Measurements from ENCODE around the gene KRT78. TPM values are rescaled to one million over a fixed set of nuclear protein-coding genes. Genes with fewer than 3 reads are reported as not detected.
A peak's percentile ranks its signal among the peaks of the same experiment; 100 is the strongest.

Gene KRT78
- polyA plus RNA-seq, 4 donors = 0.30 to 1.8 (median 0.54) TPM; not detected in 1

DNA sequence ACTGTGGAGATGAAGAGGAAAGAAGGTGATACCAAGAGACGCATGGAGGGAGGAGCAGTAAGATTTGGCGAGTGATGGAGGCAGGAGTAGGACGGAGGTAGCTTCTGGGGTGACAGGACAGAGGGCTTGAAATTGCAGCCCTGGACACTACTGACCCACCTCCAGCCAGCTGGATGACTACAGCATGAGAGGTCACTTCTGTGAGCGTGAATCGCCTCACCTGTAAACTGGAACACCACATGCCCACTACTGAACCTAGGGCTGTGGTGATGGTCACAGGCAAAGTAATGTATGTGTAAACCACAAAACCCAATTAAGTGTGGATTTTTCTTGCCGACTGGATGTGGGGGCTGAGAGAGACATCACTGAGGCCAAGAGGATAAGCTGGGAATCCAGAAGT lies 28.3 kb downstream of the KRT78 start:
- peaks cover 0 to 1% (median 0%) of the 10 kb centered on the region in 3 donors for H3K27me3 ChIP-seq (ENCODE audit: control insufficient read depth in 3 of 3, insufficient read depth in 3 of 3, low read length in 3 of 3)
- no peak overlapping the region for H3K27ac ChIP-seq (ENCODE audit: low read depth in 1 of 3, low read length in 2 of 3)
- 89 to 92% (median 91%) methylated on average over 6 of the region's 6 CpGs for WGBS, 3 donors
- peaks cover 0 to 11% (median 0%) of the 10 kb centered on the region in 3 donors for H3K4me1 ChIP-seq (ENCODE audit: control insufficient read depth in 3 of 3, insufficient read depth in 2 of 3, low read depth in 1 of 3, low read length in 2 of 3)
- no peak for FAIRE-seq
- H3K36me3 ChIP-seq (ENCODE audit: control insufficient read depth in 3 of 3, insufficient read depth in 2 of 3, low read depth in 1 of 3, low read length in 3 of 3) = no peaks in the 10 kb centered on the region
- H3K4me3 ChIP-seq (ENCODE audit: low read depth in 1 of 3, low read length in 3 of 3) = no peak overlapping the region
- no peaks in the 10 kb centered on the region for H3K9me3 ChIP-seq (ENCODE audit: control insufficient read depth in 2 of 2, insufficient read depth in 1 of 2, low read depth in 1 of 2, low read length in 1 of 2)
- DNase-seq = no peak

DNA sequence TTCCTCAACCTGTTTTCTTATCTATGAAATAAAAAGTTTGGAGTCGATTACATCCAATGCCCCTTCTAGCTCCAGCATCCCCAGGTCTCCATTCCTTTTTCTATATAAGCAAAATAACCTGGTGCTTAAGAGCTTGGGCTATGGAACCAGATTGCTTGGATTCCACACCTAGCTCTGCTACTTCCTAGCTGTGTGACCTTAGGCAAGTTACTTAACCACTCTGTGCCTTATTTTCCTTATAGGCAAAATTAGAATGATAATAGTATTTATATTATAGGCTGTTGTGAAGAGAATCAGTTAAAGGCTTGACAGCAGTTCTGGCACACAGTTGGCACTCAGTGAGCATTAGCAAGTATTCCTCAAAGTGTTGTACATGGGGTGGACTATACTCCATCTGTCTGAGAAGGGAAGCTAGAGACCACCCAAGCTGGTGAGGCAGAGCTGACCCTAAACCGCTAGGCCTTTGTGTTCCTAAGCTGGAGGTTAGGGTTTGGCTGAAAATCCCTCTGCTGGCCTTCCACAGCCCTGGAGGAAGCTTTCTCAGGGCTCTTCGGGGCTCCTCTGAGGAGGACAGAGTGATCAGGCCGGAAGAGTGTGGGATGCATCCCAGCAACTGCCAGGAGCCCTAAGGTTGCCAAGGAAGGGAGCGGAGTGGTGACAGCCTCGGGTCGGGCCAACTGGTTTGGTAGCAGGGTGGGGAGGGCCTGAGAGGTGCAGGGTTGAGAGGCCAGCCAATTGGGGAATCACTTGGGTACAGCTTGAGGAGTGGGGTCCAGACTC lies 28.9 kb downstream of the KRT78 start:
- H3K27ac ChIP-seq (ENCODE audit: low read depth in 1 of 3, low read length in 2 of 3) = no peak overlapping the region
- H3K36me3 ChIP-seq (ENCODE audit: control insufficient read depth in 3 of 3, insufficient read depth in 2 of 3, low read depth in 1 of 3, low read length in 3 of 3) = no peaks in the 10 kb centered on the region
- FAIRE-seq (no peak), DNase-seq (no peak)
- H3K4me3 ChIP-seq (ENCODE audit: low read depth in 1 of 3, low read length in 3 of 3) = no peak overlapping the region
- H3K9me3 ChIP-seq (ENCODE audit: control insufficient read depth in 2 of 2, insufficient read depth in 1 of 2, low read depth in 1 of 2, low read length in 1 of 2) = no peaks in the 10 kb centered on the region
- WGBS, 3 donors = 83 to 85% (median 83%) methylated on average over 7 of the region's 7 CpGs
- peaks cover 0 to 11% (median 0%) of the 10 kb centered on the region in 3 donors for H3K4me1 ChIP-seq (ENCODE audit: control insufficient read depth in 3 of 3, insufficient read depth in 2 of 3, low read depth in 1 of 3, low read length in 2 of 3)
- H3K27me3 ChIP-seq (ENCODE audit: control insufficient read depth in 3 of 3, insufficient read depth in 3 of 3, low read length in 3 of 3) = peaks cover 0 to 1% (median 0%) of the 10 kb centered on the region in 3 donors

DNA sequence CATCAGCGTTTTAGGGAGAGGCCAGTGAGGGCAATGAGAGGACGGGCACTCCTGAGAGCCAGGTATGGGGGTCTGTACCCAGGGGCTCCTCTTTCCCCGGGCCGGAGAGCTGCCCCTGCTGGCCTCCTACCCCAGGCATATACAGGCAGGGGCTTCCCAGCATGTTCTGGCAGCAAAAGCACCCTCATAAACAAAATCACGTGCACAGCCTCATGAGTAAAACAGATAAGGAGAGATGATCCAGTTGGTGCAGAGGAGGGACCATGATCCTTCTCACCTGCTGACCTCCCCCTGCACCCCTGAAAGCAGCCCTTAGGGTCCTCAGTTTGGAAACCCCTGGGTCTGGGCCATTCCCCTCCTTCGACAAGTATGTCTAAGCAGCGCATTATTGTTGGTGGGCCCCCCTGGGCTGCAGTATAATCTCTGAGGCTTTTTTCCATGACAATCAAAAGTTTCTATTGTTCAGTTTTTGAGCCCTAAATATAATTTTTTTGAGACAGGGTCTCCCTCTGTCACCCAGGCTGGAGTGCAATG lies 29.8 kb downstream of the KRT78 start:
- Histone ChIP-seq H3K9me3 (ENCODE audit: control insufficient read depth in 2 of 2, insufficient read depth in 1 of 2, low read depth in 1 of 2, low read length in 1 of 2) (no peaks in the 10 kb centered on the region), H3K4me3 (ENCODE audit: low read depth in 1 of 3, low read length in 3 of 3) (no peak overlapping the region), H3K4me1 (ENCODE audit: control insufficient read depth in 3 of 3, insufficient read depth in 2 of 3, low read depth in 1 of 3, low read length in 2 of 3) (peaks cover 0 to 11% (median 0%) of the 10 kb centered on the region in 3 donors), H3K36me3 (ENCODE audit: control insufficient read depth in 3 of 3, insufficient read depth in 2 of 3, low read depth in 1 of 3, low read length in 3 of 3) (no peaks in the 10 kb centered on the region), H3K27ac (ENCODE audit: low read depth in 1 of 3, low read length in 2 of 3) (no peak overlapping the region), H3K27me3 (ENCODE audit: control insufficient read depth in 3 of 3, insufficient read depth in 3 of 3, low read length in 3 of 3) (peaks cover 0 to 1% (median 0%) of the 10 kb centered on the region in 3 donors)
- DNase-seq = peak in 1 of 2 donors; percentile 64
- FAIRE-seq = no peak
- 26 to 47% (median 28%) methylated on average over 7 of the region's 7 CpGs for WGBS, 3 donors

DNA sequence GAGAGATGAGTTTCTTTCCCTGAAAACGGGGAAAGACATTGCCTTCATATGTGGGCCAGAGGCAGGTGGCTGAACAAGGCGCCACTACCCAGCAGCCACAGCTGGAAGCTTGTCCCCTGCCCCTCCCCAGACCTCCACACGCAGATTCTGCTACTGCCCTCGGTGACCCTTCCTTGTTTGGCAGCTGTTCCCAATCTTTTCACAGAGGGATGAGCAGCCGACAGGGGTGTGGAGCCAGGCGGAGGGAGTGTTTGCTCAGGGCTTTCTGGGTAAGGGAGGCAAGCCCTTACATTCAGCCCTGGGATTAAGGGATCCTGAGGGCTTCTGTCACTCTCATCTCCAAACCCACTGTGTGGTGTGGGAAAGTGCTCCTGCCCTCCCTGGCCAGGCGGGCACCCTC lies 30.4 kb downstream of the KRT78 start:
- Histone ChIP-seq H3K36me3 (ENCODE audit: control insufficient read depth in 3 of 3, insufficient read depth in 2 of 3, low read depth in 1 of 3, low read length in 3 of 3) (no peaks in the 10 kb centered on the region), H3K27ac (ENCODE audit: low read depth in 1 of 3, low read length in 2 of 3) (no peak overlapping the region), H3K9me3 (ENCODE audit: control insufficient read depth in 2 of 2, insufficient read depth in 1 of 2, low read depth in 1 of 2, low read length in 1 of 2) (no peaks in the 10 kb centered on the region), H3K4me1 (ENCODE audit: control insufficient read depth in 3 of 3, insufficient read depth in 2 of 3, low read depth in 1 of 3, low read length in 2 of 3) (peaks cover 0 to 11% (median 0%) of the 10 kb centered on the region in 3 donors), H3K27me3 (ENCODE audit: control insufficient read depth in 3 of 3, insufficient read depth in 3 of 3, low read length in 3 of 3) (peaks cover 0 to 1% (median 0%) of the 10 kb centered on the region in 3 donors), H3K4me3 (ENCODE audit: low read depth in 1 of 3, low read length in 3 of 3) (no peak overlapping the region)
- FAIRE-seq (no peak), DNase-seq (peak in 1 of 2 donors; percentile 21)
- WGBS, 3 donors = 16 to 35% (median 23%) methylated on average over 7 of the region's 7 CpGs

DNA sequence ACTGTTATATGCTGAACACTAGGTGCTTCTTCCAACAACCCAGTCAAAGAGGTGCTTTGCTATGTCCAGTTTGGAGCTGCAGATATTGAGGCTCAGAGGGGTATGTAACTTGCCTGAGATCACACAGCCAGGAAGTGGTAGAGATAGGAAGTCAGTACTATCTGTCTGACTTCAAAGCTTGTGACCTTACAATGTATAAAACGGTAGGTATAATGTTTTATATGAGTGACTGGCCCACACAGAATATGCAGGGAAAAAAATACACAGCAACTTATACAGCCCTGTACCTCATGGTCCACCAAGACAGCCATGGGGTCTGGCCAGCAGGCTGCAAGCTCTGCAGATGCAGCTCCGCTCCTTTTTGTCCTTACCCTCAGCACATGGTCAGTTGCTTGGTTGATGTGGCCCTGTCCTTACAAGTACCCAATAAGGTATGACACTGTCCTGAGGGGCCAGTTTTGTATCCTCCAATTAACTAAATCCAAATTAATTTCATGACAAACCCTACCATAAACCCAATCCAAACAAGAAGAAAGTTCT lies 31.0 kb downstream of the KRT78 start:
- 59 to 65% (median 63%) methylated on average over 2 of the region's 2 CpGs for WGBS, 3 donors
- no peak overlapping the region for H3K27ac ChIP-seq (ENCODE audit: low read depth in 1 of 3, low read length in 2 of 3)
- FAIRE-seq (no peak), DNase-seq (no peak)
- H3K4me3 ChIP-seq (ENCODE audit: low read depth in 1 of 3, low read length in 3 of 3) = no peak overlapping the region
- no peaks in the 10 kb centered on the region for H3K36me3 ChIP-seq (ENCODE audit: control insufficient read depth in 3 of 3, insufficient read depth in 2 of 3, low read depth in 1 of 3, low read length in 3 of 3)
- peaks cover 0 to 11% (median 0%) of the 10 kb centered on the region in 3 donors for H3K4me1 ChIP-seq (ENCODE audit: control insufficient read depth in 3 of 3, insufficient read depth in 2 of 3, low read depth in 1 of 3, low read length in 2 of 3)
- H3K27me3 ChIP-seq (ENCODE audit: control insufficient read depth in 3 of 3, insufficient read depth in 3 of 3, low read length in 3 of 3) = peaks cover 0 to 1% (median 0%) of the 10 kb centered on the region in 3 donors
- H3K9me3 ChIP-seq (ENCODE audit: control insufficient read depth in 2 of 2, insufficient read depth in 1 of 2, low read depth in 1 of 2, low read length in 1 of 2) = no peaks in the 10 kb centered on the region

DNA sequence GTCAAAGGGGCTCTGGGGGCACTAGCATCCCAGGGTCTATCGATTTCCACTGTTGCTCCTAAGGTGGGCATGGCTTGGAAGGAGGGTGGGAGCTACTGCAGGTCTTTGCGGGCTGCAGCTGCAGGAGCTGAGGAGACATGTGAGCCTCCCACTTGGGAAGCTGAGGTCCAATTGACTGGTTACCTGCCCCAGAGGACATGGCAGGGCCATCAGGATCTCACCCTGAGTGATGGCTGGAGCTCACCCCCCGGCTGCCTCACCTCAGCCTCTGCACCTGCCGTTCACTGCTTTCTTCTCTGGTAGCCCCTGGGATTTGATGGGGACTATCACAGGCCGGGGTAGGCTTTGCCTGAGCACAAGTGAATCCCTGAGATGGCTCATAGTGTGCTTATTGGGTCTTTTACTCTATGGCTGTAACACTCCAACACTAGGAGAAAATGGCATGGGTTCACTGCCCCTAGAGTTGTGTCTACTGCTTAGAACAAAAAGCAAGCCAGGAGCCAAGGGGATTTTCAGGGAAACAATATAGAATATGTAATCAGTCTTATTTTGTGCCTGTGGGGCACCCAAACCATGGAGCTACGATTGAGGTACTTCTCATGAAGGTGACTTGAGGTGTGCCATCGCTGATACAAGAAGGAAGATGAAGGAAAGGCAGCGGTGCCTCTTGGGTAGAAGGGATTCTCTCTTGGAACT lies 31.6 kb downstream of the KRT78 start:
- Histone ChIP-seq H3K27ac (ENCODE audit: low read depth in 1 of 3, low read length in 2 of 3) (no peak overlapping the region), H3K36me3 (ENCODE audit: control insufficient read depth in 3 of 3, insufficient read depth in 2 of 3, low read depth in 1 of 3, low read length in 3 of 3) (no peaks in the 10 kb centered on the region), H3K4me3 (ENCODE audit: low read depth in 1 of 3, low read length in 3 of 3) (no peak overlapping the region), H3K9me3 (ENCODE audit: control insufficient read depth in 2 of 2, insufficient read depth in 1 of 2, low read depth in 1 of 2, low read length in 1 of 2) (no peaks in the 10 kb centered on the region), H3K4me1 (ENCODE audit: control insufficient read depth in 3 of 3, insufficient read depth in 2 of 3, low read depth in 1 of 3, low read length in 2 of 3) (peaks cover 0 to 11% (median 0%) of the 10 kb centered on the region in 3 donors), H3K27me3 (ENCODE audit: control insufficient read depth in 3 of 3, insufficient read depth in 3 of 3, low read length in 3 of 3) (peaks cover 0 to 1% (median 0%) of the 10 kb centered on the region in 3 donors)
- WGBS, 3 donors = 85 to 91% (median 87%) methylated on average over 8 of the region's 8 CpGs
- DNase-seq (no peak), FAIRE-seq (no peak)

DNA sequence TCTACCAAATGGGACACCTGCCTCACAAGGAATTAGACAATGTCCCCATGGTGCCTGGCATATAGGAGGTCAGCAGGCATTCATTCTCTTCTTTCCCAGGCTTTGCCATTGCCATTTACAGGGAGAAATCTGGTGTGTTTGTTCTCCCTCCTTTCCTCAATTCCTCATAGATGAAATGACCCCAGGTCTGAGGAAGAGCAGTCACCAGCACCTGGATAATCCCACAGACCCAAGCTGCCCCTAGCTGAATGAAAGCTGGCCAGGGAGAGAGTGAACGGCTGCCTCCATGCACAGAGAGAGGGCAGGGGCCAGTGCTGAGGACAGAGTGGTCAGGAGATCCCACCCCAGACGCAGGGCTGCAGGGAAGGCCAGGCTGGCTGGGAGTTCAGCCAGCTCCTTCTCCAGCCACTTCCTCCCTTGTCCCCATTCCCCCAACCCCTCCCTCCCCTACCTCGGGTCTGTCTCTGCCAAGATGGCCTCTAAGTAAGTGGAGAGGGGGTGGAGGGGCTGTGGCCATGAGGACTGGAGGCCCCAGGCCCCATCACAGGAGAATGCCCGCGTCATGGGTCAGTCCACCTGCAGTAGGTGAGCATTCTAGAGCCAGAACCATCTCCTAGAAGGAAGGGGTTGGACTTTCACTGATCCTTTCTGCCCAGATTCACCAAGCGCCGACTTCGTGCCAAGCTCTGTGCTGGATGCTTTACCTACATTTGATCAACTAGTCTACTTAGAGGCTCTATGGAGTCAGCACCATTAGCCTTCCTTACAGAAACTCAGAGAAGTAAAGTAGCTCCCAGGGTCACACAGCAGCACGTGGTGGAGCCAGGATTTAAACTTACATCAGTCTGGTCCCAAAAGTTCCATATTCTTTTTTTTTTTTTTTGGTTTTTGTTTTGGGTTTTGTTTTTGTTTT lies 32.9 kb downstream of the KRT78 start:
- Histone ChIP-seq H3K27me3 (ENCODE audit: control insufficient read depth in 3 of 3, insufficient read depth in 3 of 3, low read length in 3 of 3) (peaks cover 0 to 1% (median 0%) of the 10 kb centered on the region in 3 donors), H3K9me3 (ENCODE audit: control insufficient read depth in 2 of 2, insufficient read depth in 1 of 2, low read depth in 1 of 2, low read length in 1 of 2) (no peaks in the 10 kb centered on the region), H3K4me3 (ENCODE audit: low read depth in 1 of 3, low read length in 3 of 3) (no peak overlapping the region), H3K27ac (ENCODE audit: low read depth in 1 of 3, low read length in 2 of 3) (no peak overlapping the region), H3K36me3 (ENCODE audit: control insufficient read depth in 3 of 3, insufficient read depth in 2 of 3, low read depth in 1 of 3, low read length in 3 of 3) (no peaks in the 10 kb centered on the region), H3K4me1 (ENCODE audit: control insufficient read depth in 3 of 3, insufficient read depth in 2 of 3, low read depth in 1 of 3, low read length in 2 of 3) (peaks cover 0 to 11% (median 0%) of the 10 kb centered on the region in 3 donors)
- WGBS, 3 donors = 64 to 79% (median 73%) methylated on average over 9 of the region's 9 CpGs
- no peak for FAIRE-seq
- DNase-seq = no peak
